ENCODE results near the gene CRLF1. TPM values are rescaled to one million over a fixed set of nuclear protein-coding genes. Genes with fewer than 3 reads are reported as not detected.

CRLF1 gene
- polyA plus RNA-seq, 2 donors, result 2.8 to 11.1 TPM

DNA sequence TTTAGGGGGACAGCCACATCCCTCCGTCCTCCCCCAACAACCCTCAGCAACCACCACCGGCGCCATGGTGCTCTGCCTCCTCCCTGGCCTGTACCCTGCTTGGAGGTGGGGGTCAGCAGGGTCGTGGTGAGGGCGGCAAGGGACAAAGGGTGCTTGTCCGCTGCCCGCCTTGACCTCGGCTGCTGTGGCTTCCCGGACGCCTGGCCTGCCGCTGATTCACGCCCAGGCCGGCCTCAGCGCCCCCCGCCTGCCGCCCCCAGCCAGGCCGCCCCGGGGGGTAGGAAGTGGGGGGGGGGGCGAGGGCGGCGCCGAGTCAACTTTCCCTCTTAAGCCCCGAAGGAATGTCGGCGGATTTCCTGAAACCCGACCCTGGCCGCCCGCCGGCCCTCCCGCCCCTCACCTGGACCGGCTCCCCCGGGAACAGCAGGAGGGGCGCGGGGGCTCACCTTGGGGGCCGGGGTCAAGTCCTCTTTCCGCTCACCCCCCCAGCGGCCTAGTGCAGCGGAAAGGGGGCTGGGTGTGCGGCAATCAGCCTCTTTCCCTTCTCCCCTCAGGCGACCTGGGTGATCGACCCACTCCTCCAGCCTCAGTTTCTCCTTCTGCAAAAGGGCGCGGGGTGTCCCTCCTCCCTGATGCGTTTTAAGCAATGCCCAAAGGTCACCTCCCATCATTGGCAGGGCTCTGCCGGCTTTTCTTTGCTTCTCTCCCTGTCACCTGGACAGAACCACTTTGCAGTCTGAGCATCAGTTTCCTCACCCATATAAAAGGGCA lies 4.1 kb upstream of the CRLF1 start:
- peaks cover 2% of the 10 kb centered on the region in 2 donors for H3K9me3 ChIP-seq (ENCODE audit: control insufficient read depth in 2 of 2, insufficient read depth in 1 of 2, low read depth in 1 of 2, low read length in 1 of 2)
- peaks cover 4 to 39% of the 10 kb centered on the region in 2 donors for H3K27me3 ChIP-seq (ENCODE audit: control insufficient read depth in 1 of 2, insufficient read depth in 2 of 2, low read length in 2 of 2)
- H3K4me3 ChIP-seq (ENCODE audit: low read depth in 1 of 2, low read length in 2 of 2), result no peak overlapping the region
- peaks cover 17 to 20% of the 10 kb centered on the region in 2 donors for H3K4me1 ChIP-seq (ENCODE audit: control insufficient read depth in 2 of 2, insufficient read depth in 2 of 2, low read length in 1 of 2)
- 8 to 12% methylated on average over 20 to 45 of the region's 45 CpGs for WGBS, 2 donors
- H3K36me3 ChIP-seq (ENCODE audit: control insufficient read depth in 2 of 2, insufficient read depth in 2 of 2, low read length in 1 of 2), result no peaks in the 10 kb centered on the region
- no peak overlapping the region for H3K27ac ChIP-seq (ENCODE audit: low read depth in 2 of 2, low read length in 1 of 2)

DNA sequence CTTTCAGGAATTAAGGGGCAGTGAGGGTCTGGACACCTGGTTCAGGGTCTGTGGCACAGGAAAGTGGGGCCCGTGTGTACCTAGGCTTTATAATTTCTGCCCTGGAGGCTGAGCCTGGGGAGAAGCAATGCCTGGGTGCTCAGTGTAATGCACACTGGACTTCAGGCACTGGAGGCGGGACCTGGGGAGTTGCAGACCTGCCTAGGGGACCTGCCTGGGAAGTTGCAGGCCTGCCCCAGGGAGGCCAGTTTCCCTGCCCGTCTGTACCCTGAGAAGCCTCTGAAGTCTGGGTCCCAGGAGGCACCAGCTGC lies 3.6 kb upstream of the CRLF1 start:
- H3K27me3 ChIP-seq (ENCODE audit: control insufficient read depth in 1 of 2, insufficient read depth in 2 of 2, low read length in 2 of 2), result peaks cover 4 to 44% of the 10 kb centered on the region in 2 donors
- WGBS, 2 donors, result 47 to 50% methylated on average over 3 of the region's 3 CpGs
- H3K36me3 ChIP-seq (ENCODE audit: control insufficient read depth in 2 of 2, insufficient read depth in 2 of 2, low read length in 1 of 2), result no peaks in the 10 kb centered on the region
- peaks cover 17 to 20% of the 10 kb centered on the region in 2 donors for H3K4me1 ChIP-seq (ENCODE audit: control insufficient read depth in 2 of 2, insufficient read depth in 2 of 2, low read length in 1 of 2)
- no peak overlapping the region for H3K27ac ChIP-seq (ENCODE audit: low read depth in 2 of 2, low read length in 1 of 2)
- no peak overlapping the region for H3K4me3 ChIP-seq (ENCODE audit: low read depth in 1 of 2, low read length in 2 of 2)
- H3K9me3 ChIP-seq (ENCODE audit: control insufficient read depth in 2 of 2, insufficient read depth in 1 of 2, low read depth in 1 of 2, low read length in 1 of 2), result peaks cover 2% of the 10 kb centered on the region in 2 donors

DNA sequence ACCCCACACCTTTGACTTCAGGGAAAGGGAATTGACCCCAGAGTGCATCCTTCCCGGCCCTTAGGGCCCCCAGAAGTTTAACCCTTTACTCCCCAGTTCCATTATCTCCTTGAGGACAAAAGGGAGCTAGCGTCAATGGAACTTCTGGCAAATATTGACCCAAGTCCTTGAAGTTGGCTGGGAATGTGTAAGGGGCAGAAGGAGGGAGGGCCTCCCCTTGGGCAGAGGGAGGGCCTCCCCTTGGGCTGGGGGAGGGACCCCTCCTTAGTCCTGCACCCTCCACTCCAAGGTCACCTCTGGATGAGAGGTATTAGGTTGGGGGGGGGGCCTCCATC lies 3.1 kb upstream of the CRLF1 start:
- no peaks in the 10 kb centered on the region for H3K36me3 ChIP-seq (ENCODE audit: control insufficient read depth in 2 of 2, insufficient read depth in 2 of 2, low read length in 1 of 2)
- no peak overlapping the region for H3K4me3 ChIP-seq (ENCODE audit: low read depth in 1 of 2, low read length in 2 of 2)
- peaks cover 17 to 20% of the 10 kb centered on the region in 2 donors for H3K4me1 ChIP-seq (ENCODE audit: control insufficient read depth in 2 of 2, insufficient read depth in 2 of 2, low read length in 1 of 2)
- H3K9me3 ChIP-seq (ENCODE audit: control insufficient read depth in 2 of 2, insufficient read depth in 1 of 2, low read depth in 1 of 2, low read length in 1 of 2), result peaks cover 2% of the 10 kb centered on the region in 2 donors
- H3K27me3 ChIP-seq (ENCODE audit: control insufficient read depth in 1 of 2, insufficient read depth in 2 of 2, low read length in 2 of 2), result peaks cover 4 to 43% of the 10 kb centered on the region in 2 donors
- no peak overlapping the region for H3K27ac ChIP-seq (ENCODE audit: low read depth in 2 of 2, low read length in 1 of 2)
- WGBS, 2 donors, result 36 to 47% methylated on average over 2 of the region's 2 CpGs

DNA sequence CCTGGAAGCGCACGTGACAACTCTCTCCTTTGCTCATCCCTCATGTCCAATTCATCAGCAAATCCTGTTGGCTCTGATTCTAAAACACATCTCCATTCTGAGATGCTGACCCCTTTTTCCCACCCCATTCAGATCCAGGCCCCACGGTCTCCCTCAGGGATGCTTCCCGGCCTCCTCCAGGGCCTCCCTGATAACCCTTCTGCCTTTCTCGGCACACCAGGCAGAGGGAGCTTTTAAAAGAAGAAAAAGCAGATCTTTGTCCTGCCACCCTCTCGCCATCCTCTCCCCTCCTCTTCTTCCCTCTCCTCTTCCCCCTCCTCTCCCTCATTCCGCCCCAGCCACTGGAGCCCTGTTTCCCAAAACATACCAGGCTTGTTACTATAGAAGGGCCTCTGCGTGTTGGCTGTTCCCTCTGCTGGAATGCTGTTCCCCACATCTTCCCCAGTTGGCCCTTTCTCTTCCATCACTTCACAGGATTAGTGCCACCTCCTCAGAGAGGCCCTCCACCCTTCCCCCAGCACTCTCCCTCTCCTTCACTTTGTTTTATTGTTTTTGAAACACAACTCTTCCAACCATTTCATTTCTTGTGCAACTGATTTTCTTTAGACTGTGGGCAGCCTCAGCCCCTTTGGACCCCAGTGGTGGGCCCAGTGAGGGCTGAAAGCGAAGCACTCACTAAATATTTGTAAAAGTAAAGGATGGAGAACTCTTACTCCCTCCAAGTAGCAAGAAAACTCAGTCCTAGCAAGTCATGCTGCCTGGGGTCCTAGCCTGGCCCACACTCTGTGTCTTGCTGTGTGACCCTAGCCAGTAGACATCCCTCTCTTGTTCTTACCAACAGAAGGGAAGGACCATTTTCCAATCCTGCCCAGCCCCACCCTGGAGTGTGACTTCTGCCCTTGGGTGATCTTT lies 2.5 kb upstream of the CRLF1 start:
- Histone ChIP-seq H3K4me1 (ENCODE audit: control insufficient read depth in 2 of 2, insufficient read depth in 2 of 2, low read length in 1 of 2) (peaks cover 17 to 20% of the 10 kb centered on the region in 2 donors), H3K27ac (ENCODE audit: low read depth in 2 of 2, low read length in 1 of 2) (no peak overlapping the region), H3K4me3 (ENCODE audit: low read depth in 1 of 2, low read length in 2 of 2) (no peak overlapping the region), H3K36me3 (ENCODE audit: control insufficient read depth in 2 of 2, insufficient read depth in 2 of 2, low read length in 1 of 2) (no peaks in the 10 kb centered on the region), H3K27me3 (ENCODE audit: control insufficient read depth in 1 of 2, insufficient read depth in 2 of 2, low read length in 2 of 2) (peaks cover 4 to 41% of the 10 kb centered on the region in 2 donors), H3K9me3 (ENCODE audit: control insufficient read depth in 2 of 2, insufficient read depth in 1 of 2, low read depth in 1 of 2, low read length in 1 of 2) (peaks cover 2% of the 10 kb centered on the region in 2 donors)
- WGBS, 2 donors, result 72 to 73% methylated on average over 9 of the region's 9 CpGs

DNA sequence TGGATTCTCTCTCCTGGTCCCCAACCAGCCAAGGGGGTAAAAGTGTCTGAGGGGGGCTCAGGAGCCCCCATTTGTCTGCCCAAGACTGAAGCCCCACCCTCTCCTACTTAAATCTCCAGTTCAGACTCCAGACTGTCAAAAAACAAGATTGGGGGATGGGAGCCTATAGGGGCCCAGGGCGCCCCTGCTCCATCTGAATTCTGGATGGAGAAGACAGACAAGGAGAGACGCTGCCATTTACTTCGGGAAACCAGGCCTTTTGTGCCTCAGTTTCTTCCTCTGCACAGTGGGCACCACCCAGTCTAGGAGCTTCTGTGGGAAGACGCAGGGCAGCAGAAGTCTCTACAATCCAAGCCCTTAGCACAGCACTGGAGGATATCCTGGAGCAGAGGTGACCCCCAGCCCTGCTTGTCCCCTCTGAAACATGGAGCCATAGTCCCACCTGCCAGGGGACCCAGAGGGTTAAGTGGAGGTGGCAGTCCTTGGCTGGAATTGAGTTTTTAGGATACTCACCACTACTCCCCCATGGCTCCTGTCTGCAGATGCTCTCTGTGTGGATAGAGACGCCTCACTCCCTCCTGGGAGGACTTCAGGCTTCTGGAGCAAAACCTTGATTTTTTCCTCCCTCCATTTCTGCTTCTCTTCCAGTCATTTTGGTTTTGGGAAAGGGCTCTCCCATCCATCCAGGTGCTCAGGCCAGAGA lies 1.7 kb upstream of the CRLF1 start:
- Histone ChIP-seq H3K27ac (ENCODE audit: low read depth in 2 of 2, low read length in 1 of 2) (no peak overlapping the region), H3K4me1 (ENCODE audit: control insufficient read depth in 2 of 2, insufficient read depth in 2 of 2, low read length in 1 of 2) (peaks cover 17 to 20% of the 10 kb centered on the region in 2 donors), H3K36me3 (ENCODE audit: control insufficient read depth in 2 of 2, insufficient read depth in 2 of 2, low read length in 1 of 2) (no peaks in the 10 kb centered on the region), H3K4me3 (ENCODE audit: low read depth in 1 of 2, low read length in 2 of 2) (no peak overlapping the region), H3K9me3 (ENCODE audit: control insufficient read depth in 2 of 2, insufficient read depth in 1 of 2, low read depth in 1 of 2, low read length in 1 of 2) (no peaks in the 10 kb centered on the region), H3K27me3 (ENCODE audit: control insufficient read depth in 1 of 2, insufficient read depth in 2 of 2, low read length in 2 of 2) (peaks cover 4 to 41% of the 10 kb centered on the region in 2 donors)
- WGBS, 2 donors, result 45 to 60% methylated on average over 5 of the region's 5 CpGs

DNA sequence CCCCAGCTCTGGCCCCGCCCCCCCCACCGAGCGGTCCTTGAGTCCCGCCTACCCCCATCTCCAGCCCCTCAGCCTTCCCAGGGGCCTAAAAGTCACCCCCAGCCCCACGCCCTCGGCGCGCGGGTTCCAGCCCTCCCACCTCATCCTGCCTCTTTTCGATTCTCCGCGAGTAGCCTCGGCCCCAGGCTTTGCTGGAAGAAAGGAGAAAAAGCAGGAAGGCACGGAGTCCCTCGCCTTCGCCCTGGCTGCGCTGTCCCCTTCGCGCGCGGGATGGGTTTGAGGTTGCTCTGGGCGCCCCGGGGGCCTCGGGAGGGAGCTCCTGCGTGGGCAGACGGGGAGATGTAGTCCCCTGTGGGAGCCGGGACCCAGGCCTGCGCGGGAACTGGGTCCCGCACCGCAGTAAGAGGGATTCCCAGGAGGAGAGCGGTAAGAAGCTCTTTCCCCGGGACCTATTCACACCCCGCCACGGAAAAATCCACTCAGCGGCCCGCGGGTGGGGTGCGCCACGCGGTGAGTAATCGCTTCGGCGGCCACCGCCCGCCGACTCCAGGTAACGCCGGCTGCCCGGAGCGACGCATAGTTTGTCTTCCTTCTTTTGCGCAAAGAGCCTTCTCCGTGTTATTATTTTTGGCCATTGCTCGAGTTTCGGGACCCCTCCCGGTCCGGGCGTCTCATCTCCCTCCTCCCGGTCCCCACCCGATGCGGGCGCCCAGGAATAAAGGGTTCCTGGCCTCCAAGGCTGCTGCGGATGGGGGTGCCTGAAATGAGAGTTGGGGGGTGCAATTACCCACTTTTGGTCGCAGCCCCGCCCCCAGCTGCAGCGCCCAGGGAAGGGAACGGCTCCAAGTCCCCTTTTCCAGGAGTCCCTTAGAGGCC lies 865 bp upstream of the CRLF1 start:
- Histone ChIP-seq H3K4me3 (ENCODE audit: low read depth in 1 of 2, low read length in 2 of 2) (peak overlapping the region in 1 of 2 donors; percentile 3), H3K4me1 (ENCODE audit: control insufficient read depth in 2 of 2, insufficient read depth in 2 of 2, low read length in 1 of 2) (peaks cover 12 to 15% of the 10 kb centered on the region in 2 donors), H3K36me3 (ENCODE audit: control insufficient read depth in 2 of 2, insufficient read depth in 2 of 2, low read length in 1 of 2) (no peaks in the 10 kb centered on the region), H3K27ac (ENCODE audit: low read depth in 2 of 2, low read length in 1 of 2) (no peak overlapping the region), H3K27me3 (ENCODE audit: control insufficient read depth in 1 of 2, insufficient read depth in 2 of 2, low read length in 2 of 2) (peaks cover 4 to 36% of the 10 kb centered on the region in 2 donors), H3K9me3 (ENCODE audit: control insufficient read depth in 2 of 2, insufficient read depth in 1 of 2, low read depth in 1 of 2, low read length in 1 of 2) (no peaks in the 10 kb centered on the region)
- WGBS, 2 donors, result 2% methylated on average over 67 to 68 of the region's 68 CpGs

DNA sequence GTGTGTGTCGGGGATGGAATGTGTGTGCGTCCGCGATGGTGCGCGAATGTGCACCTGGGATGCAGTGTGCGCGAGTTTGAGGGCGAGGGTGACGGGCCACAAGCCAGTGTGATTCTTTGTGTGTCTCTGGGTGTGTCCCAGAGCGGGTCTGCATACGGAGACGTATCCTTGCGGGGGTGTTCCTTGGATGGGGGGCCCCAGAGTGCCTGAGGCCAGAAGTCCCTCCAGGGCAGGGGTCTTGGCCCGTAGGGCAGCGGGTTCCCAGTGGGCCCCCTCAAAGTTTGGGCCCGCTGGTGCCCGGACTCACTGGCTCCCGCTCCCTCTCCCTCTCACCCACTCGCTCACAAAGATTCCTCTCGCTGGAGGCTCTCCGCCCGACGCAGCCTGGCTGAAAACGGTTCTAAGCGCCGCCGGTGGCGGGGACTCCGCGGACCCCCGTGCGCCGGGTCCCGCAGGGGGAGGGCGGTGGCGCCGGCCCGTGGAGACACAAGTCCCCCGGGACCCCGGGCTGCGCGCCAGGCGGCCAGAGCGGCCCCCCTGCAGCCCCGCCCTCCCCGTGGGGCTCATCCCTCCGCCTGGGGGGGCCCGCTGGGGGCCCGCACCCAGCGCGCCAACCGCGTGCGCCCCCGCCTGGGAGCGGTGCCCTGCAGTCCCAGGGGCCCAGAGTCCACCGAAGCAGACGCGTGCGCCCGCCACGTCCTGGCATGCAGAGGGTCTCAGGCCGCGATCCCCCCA lies 886 bp downstream of the CRLF1 start:
- Histone ChIP-seq H3K4me1 (ENCODE audit: control insufficient read depth in 2 of 2, insufficient read depth in 2 of 2, low read length in 1 of 2) (peaks cover 6 to 7% of the 10 kb centered on the region in 2 donors), H3K9me3 (ENCODE audit: control insufficient read depth in 2 of 2, insufficient read depth in 1 of 2, low read depth in 1 of 2, low read length in 1 of 2) (no peaks in the 10 kb centered on the region), H3K4me3 (ENCODE audit: low read depth in 1 of 2, low read length in 2 of 2) (peak overlapping the region in 1 of 2 donors; percentile 33), H3K27me3 (ENCODE audit: control insufficient read depth in 1 of 2, insufficient read depth in 2 of 2, low read length in 2 of 2) (peaks cover 4 to 23% of the 10 kb centered on the region in 2 donors), H3K27ac (ENCODE audit: low read depth in 2 of 2, low read length in 1 of 2) (no peak overlapping the region), H3K36me3 (ENCODE audit: control insufficient read depth in 2 of 2, insufficient read depth in 2 of 2, low read length in 1 of 2) (no peaks in the 10 kb centered on the region)
- 3 to 6% methylated on average over 42 to 65 of the region's 65 CpGs for WGBS, 2 donors

DNA sequence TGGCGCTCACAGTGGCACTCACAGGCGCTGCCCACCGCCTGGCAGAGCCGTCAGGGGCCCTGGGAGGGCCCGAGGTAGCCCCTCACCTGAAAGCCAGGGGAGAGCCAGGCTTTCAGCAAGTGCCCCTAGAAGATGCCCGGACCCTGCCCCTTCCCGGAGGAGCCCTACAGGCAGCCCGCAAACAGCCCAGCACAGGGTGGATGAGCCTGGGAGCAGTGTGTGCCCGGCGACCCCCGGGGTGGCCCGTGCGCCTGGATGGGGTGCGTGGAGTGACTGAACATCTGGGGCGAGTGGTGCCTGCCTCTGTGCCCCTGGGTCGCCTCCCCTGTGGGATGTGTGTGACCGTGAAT lies 1.4 kb downstream of the CRLF1 start:
- H3K9me3 ChIP-seq (ENCODE audit: control insufficient read depth in 2 of 2, insufficient read depth in 1 of 2, low read depth in 1 of 2, low read length in 1 of 2), result no peaks in the 10 kb centered on the region
- peaks cover 4 to 20% of the 10 kb centered on the region in 2 donors for H3K27me3 ChIP-seq (ENCODE audit: control insufficient read depth in 1 of 2, insufficient read depth in 2 of 2, low read length in 2 of 2)
- H3K36me3 ChIP-seq (ENCODE audit: control insufficient read depth in 2 of 2, insufficient read depth in 2 of 2, low read length in 1 of 2), result no peaks in the 10 kb centered on the region
- H3K4me1 ChIP-seq (ENCODE audit: control insufficient read depth in 2 of 2, insufficient read depth in 2 of 2, low read length in 1 of 2), result peaks cover 6 to 7% of the 10 kb centered on the region in 2 donors
- WGBS, 2 donors, result 24 to 31% methylated on average over 17 of the region's 17 CpGs
- H3K4me3 ChIP-seq (ENCODE audit: low read depth in 1 of 2, low read length in 2 of 2), result no peak overlapping the region
- no peak overlapping the region for H3K27ac ChIP-seq (ENCODE audit: low read depth in 2 of 2, low read length in 1 of 2)

Measured in esophagus (tissue), 2 donors.